WTC11 (cell line): ENCODE data around the gene ICA1. TPM values are rescaled to one million over a fixed set of nuclear protein-coding genes. Genes with fewer than 3 reads are reported as not detected.
A peak's percentile ranks its signal among the peaks of the same experiment; 100 is the strongest.

ENCODE experiments used
- ATAC-seq: fragments of 200-7000 bp; cut with Tn5 transposase; 2 replicates; pipeline ENCODE4 v1.10.0; 2021; ENCODE audit warnings: mild to moderate bottlenecking, moderate library complexity
- CTCF ChIA-PET: fragments of 300-600 bp; sonication (Branson Sonifier 250); formaldehyde crosslinking; loops from one replicate; lab custom pipeline; 2021; ENCODE audit warnings: antibody characterized with exemption; lab: Charles Lee
- POLR2A ChIA-PET: fragments of 350-600 bp; sonication (Branson Sonifier 250); formaldehyde crosslinking; loops from one replicate; lab custom pipeline; 2021; ENCODE audit warnings: antibody characterized with exemption; lab: Charles Lee
- DNase-seq: peaks from one replicate; pipeline ENCODE4 v3.0.0; 2021; ENCODE audit warnings: low spot score
- H3K27ac Mint-ChIP-seq: 2 replicates; pipeline ENCODE4 v1.8.0; 2021; ENCODE audit warnings: mixed read lengths
- H3K27me3 Mint-ChIP-seq: 2 replicates; pipeline ENCODE4 v1.8.0; 2021; ENCODE audit warnings: low read depth, mild to moderate bottlenecking, moderate library complexity, mixed read lengths
- H3K36me3 Mint-ChIP-seq: 2 replicates; pipeline ENCODE4 v1.8.0; 2021; ENCODE audit warnings: mixed read lengths
- H3K4me1 Mint-ChIP-seq: 2 replicates; pipeline ENCODE4 v1.8.0; 2022; ENCODE audit warnings: mixed read lengths
- H3K4me3 Mint-ChIP-seq: 2 replicates; pipeline ENCODE4 v1.8.0; 2021; ENCODE audit warnings: mild to moderate bottlenecking, moderate library complexity, mixed read lengths
- H3K9me3 Mint-ChIP-seq: 2 replicates; pipeline ENCODE4 v1.8.0; 2021; ENCODE audit warnings: mixed read lengths
- ATF1 ChIP-seq: sonication (generic); formaldehyde crosslinking; IDR thresholded peaks from 2 replicates; pipeline ENCODE4 v1.8.1; 2023; ENCODE audit warnings: mild to moderate bottlenecking, moderate library complexity, missing genetic modification reagents
- E2F1 ChIP-seq: sonication (generic); formaldehyde crosslinking; IDR thresholded peaks from 2 replicates; pipeline ENCODE4 v1.8.0; 2022; ENCODE audit warnings: mild to moderate bottlenecking, missing genetic modification reagents
- ERG ChIP-seq: fragments of 250-450 bp; sonication (Bioruptor Pico); IDR thresholded peaks from 2 replicates; pipeline ENCODE4 v1.8.0; 2021; ENCODE audit warnings: mild to moderate bottlenecking
- ESRRA ChIP-seq: sonication (generic); formaldehyde crosslinking; IDR thresholded peaks from 2 replicates; pipeline ENCODE4 v1.8.1; 2022; ENCODE audit warnings: mild to moderate bottlenecking, missing genetic modification reagents, borderline replicate concordance
- FOXK1 ChIP-seq: sonication (generic); formaldehyde crosslinking; IDR thresholded peaks from 2 replicates; pipeline ENCODE4 v1.8.0; 2022; ENCODE audit warnings: mild to moderate bottlenecking, moderate library complexity, missing genetic modification reagents
- HMGA2 ChIP-seq: fragments of 250-450 bp; sonication (Bioruptor Pico); IDR thresholded peaks from 2 replicates; pipeline ENCODE4 v1.4.0; 2021; ENCODE audit warnings: mild to moderate bottlenecking, moderate library complexity
- IRF2 ChIP-seq: sonication (generic); formaldehyde crosslinking; IDR thresholded peaks from 2 replicates; pipeline ENCODE4 v1.8.0; 2022; ENCODE audit warnings: low read depth, missing genetic modification reagents, borderline replicate concordance
- MLX ChIP-seq: sonication (generic); formaldehyde crosslinking; IDR thresholded peaks from 2 replicates; pipeline ENCODE4 v1.8.1; 2023; ENCODE audit warnings: mild to moderate bottlenecking, missing genetic modification reagents, moderate library complexity
- MYBL2 ChIP-seq: sonication (generic); formaldehyde crosslinking; IDR thresholded peaks from 2 replicates; pipeline ENCODE4 v1.8.1; 2023; ENCODE audit warnings: mild to moderate bottlenecking, moderate library complexity, missing genetic modification reagents
- PRRX2 ChIP-seq: fragments of 250-450 bp; sonication (Bioruptor Pico); IDR thresholded peaks from 2 replicates; pipeline ENCODE4 v1.8.0; 2021; ENCODE audit warnings: mild to moderate bottlenecking
- RORB ChIP-seq: fragments of 250-450 bp; sonication (Bioruptor Pico); IDR thresholded peaks from 2 replicates; pipeline ENCODE4 v1.9.0; 2021; ENCODE audit warnings: mild to moderate bottlenecking
- TP53 ChIP-seq: sonication (generic); formaldehyde crosslinking; IDR thresholded peaks from 2 replicates; pipeline ENCODE4 v1.8.1; 2023; ENCODE audit warnings: mild to moderate bottlenecking, missing genetic modification reagents
- ZBTB21 ChIP-seq: sonication (generic); formaldehyde crosslinking; IDR thresholded peaks from 2 replicates; pipeline ENCODE4 v1.8.1; 2023; ENCODE audit warnings: mild to moderate bottlenecking, missing genetic modification reagents, borderline replicate concordance
- ZNF219 ChIP-seq: sonication (generic); formaldehyde crosslinking; IDR thresholded peaks from 2 replicates; pipeline ENCODE4 v1.8.0; 2023; ENCODE audit warnings: missing genetic modification reagents, mild to moderate bottlenecking, borderline replicate concordance
- ZNF396 ChIP-seq: fragments of 250-450 bp; sonication (Bioruptor Pico); IDR thresholded peaks from 2 replicates; pipeline ENCODE4 v1.8.0; 2021; ENCODE audit warnings: mild to moderate bottlenecking, moderate library complexity, borderline replicate concordance
- ZNF416 ChIP-seq: fragments of 250-450 bp; sonication (Bioruptor Pico); IDR thresholded peaks from 2 replicates; pipeline ENCODE4 v1.9.0; 2021; ENCODE audit warnings: mild to moderate bottlenecking, inconsistent platforms
- ZNF671 ChIP-seq: fragments of 250-450 bp; sonication (Bioruptor Pico); IDR thresholded peaks from 2 replicates; pipeline ENCODE4 v1.8.0; 2021; ENCODE audit warnings: mild to moderate bottlenecking
- total RNA-seq: library from RNA; stranded (reverse); gene quantifications from 3 replicates; pipeline ENCODE4 v1.2.3, GENCODE V29; 2021
- TF ChIP-seq, protein P1 (sequence below): fragments of 250-450 bp; sonication (Bioruptor Pico); IDR thresholded peaks from 2 replicates; pipeline ENCODE4 v2.1.2; 2022; ENCODE audit warnings: mild to moderate bottlenecking, moderate library complexity
- TF ChIP-seq, protein P2 (sequence below): sonication (generic); formaldehyde crosslinking; IDR thresholded peaks from 2 replicates; pipeline ENCODE4 v1.8.0; 2022; ENCODE audit warnings: mild to moderate bottlenecking, missing genetic modification reagents
- TF ChIP-seq, protein P3 (sequence below): fragments of 200-600 bp; IDR thresholded peaks from 2 replicates; pipeline ENCODE4 v1.8.0; 2022; ENCODE audit warnings: antibody characterized with exemption
- TF ChIP-seq, protein P4 (sequence below): sonication (generic); formaldehyde crosslinking; IDR thresholded peaks from 2 replicates; pipeline ENCODE4 v1.8.1; 2022; ENCODE audit warnings: missing genetic modification reagents, borderline replicate concordance
- TF ChIP-seq, protein P5 (sequence below): sonication (generic); formaldehyde crosslinking; IDR thresholded peaks from 2 replicates; pipeline ENCODE4 v1.8.1; 2022; ENCODE audit warnings: low read depth, mild to moderate bottlenecking, moderate library complexity, missing genetic modification reagents, borderline replicate concordance

The ICA1 gene
- total RNA-seq, 1 experiment from 2014 or later, result 31.2 TPM

DNA sequence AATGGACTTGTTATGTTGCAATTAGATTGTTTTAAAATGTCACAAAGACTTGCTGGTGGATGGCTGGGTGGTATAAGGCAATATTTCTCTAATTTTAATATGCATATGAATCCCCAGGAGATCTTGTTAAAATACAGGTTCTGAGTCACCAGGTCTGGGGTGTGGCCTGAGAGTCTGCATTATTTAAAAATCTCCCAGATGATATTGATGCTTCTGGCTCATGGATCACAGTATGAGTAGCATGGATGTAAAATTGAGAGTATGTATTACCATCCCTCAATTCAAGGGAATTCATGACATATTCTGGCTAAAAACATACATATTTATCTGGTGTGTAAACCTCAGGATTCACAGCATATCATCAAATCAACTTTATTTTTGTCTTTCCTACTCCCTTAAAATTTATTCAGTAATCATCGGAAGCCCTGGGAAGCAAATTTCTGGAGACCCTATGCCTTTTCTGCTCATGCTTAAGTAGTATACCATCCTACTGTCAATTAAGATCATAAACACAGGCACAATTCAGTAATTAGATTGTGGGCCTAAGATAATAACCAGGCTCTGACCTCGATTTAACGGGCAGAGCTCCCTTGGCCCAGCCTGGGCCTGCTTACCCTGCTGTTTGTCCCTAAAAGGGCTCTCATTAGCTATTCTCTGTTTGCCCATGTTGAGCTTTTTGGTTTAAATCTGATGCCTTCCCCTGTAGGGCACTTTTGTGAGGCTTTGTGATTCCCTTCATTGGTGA is 29.6 kb upstream of the ICA1 start:
- Mint-ChIP-seq H3K4me1 (peaks cover 71% of the 10 kb centered on the region), H3K36me3 (no peaks in the 10 kb centered on the region), H3K27me3 (no peaks in the 10 kb centered on the region; the same call in 1 of the 2 replicates), H3K4me3 (no peak overlapping the region), H3K27ac (peak overlapping the region; percentile 8), H3K9me3 (no peaks in the 10 kb centered on the region)
- no peak for ATAC-seq
- CTCF ChIA-PET, result interaction anchor here (0.9 to 2.5 kb wide), 3 partner anchors 12 to 625 kb away, joined by 3 to 14 read pairs (median 3); no protein-coding TSS in a partner anchor
- POLR2A ChIA-PET, result no interaction called here
- no peak for DNase-seq
- TF ChIP-seq, protein P1, sequence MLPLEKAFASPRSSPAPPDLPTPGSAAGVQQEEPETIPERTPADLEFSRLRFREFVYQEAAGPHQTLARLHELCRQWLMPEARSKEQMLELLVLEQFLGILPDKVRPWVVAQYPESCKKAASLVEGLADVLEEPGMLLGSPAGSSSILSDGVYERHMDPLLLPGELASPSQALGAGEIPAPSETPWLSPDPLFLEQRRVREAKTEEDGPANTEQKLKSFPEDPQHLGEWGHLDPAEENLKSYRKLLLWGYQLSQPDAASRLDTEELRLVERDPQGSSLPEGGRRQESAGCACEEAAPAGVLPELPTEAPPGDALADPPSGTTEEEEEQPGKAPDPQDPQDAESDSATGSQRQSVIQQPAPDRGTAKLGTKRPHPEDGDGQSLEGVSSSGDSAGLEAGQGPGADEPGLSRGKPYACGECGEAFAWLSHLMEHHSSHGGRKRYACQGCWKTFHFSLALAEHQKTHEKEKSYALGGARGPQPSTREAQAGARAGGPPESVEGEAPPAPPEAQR, result no peak
- TF ChIP-seq ZNF219 (CRISPR knock-in tag) (no peak), FOXK1 (CRISPR knock-in tag) (no peak), PRRX2 (CRISPR knock-in tag) (no peak), RORB (CRISPR knock-in tag) (no peak), ZNF416 (CRISPR knock-in tag) (no peak)

DNA sequence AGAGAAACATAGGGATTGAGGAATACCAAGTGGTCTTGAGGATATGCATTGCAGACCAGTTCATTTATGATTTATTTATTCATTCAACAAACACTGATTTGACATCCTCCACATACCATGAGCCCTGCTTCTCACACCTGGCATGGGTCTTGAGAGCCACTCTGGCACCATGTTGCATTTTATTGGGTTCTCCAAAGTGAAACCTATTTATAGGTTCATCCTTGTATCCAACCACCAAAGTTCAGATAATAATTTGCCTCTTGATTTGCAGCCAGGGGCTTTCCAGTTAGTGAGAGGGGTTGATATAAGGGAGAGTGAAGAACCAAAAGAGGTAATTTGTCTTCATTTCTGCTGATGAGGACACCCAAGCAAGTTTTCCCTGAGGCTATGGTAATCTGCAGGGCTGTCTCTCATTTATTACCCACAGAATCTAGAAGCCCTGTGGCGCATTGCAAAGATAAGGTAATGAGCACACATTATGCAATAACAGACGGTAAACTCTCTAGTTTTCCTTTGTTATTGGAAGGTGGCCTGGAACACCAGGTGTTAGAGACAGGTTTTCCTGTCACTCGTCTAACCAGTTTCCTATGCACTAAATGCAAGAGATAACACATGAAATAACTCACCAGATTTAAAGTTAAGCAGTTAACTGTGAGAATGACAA is 28.8 kb upstream of the ICA1 start:
- DNase-seq, result no peak
- ChIA-PET CTCF (interaction anchor here (1.7 to 2.5 kb wide), 2 partner anchors 11 to 13 kb away, joined by 3 to 14 read pairs; no protein-coding TSS in a partner anchor), POLR2A (no interaction called here)
- no peak overlapping the region for H3K27ac Mint-ChIP-seq
- H3K4me3 Mint-ChIP-seq, result no peak overlapping the region
- no peaks in the 10 kb centered on the region for H3K36me3 Mint-ChIP-seq
- peak; percentile 66 for ATAC-seq
- H3K9me3 Mint-ChIP-seq, result no peaks in the 10 kb centered on the region
- peaks cover 69% of the 10 kb centered on the region for H3K4me1 Mint-ChIP-seq
- H3K27me3 Mint-ChIP-seq, result no peaks in the 10 kb centered on the region; the same call in 1 of the 2 replicates
- no peak for TF ChIP-seq E2F1 (CRISPR knock-in tag)
- TF ChIP-seq ZBTB21, result no peak
- TF ChIP-seq, protein P2, sequence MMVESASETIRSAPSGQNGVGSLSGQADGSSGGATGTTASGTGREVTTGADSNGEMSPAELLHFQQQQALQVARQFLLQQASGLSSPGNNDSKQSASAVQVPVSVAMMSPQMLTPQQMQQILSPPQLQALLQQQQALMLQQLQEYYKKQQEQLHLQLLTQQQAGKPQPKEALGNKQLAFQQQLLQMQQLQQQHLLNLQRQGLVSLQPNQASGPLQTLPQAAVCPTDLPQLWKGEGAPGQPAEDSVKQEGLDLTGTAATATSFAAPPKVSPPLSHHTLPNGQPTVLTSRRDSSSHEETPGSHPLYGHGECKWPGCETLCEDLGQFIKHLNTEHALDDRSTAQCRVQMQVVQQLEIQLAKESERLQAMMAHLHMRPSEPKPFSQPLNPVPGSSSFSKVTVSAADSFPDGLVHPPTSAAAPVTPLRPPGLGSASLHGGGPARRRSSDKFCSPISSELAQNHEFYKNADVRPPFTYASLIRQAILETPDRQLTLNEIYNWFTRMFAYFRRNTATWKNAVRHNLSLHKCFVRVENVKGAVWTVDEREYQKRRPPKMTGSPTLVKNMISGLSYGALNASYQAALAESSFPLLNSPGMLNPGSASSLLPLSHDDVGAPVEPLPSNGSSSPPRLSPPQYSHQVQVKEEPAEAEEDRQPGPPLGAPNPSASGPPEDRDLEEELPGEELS (CRISPR knock-in tag), result no peak
- TF ChIP-seq ERG (CRISPR knock-in tag), result no peak
- TF ChIP-seq, protein P3, sequence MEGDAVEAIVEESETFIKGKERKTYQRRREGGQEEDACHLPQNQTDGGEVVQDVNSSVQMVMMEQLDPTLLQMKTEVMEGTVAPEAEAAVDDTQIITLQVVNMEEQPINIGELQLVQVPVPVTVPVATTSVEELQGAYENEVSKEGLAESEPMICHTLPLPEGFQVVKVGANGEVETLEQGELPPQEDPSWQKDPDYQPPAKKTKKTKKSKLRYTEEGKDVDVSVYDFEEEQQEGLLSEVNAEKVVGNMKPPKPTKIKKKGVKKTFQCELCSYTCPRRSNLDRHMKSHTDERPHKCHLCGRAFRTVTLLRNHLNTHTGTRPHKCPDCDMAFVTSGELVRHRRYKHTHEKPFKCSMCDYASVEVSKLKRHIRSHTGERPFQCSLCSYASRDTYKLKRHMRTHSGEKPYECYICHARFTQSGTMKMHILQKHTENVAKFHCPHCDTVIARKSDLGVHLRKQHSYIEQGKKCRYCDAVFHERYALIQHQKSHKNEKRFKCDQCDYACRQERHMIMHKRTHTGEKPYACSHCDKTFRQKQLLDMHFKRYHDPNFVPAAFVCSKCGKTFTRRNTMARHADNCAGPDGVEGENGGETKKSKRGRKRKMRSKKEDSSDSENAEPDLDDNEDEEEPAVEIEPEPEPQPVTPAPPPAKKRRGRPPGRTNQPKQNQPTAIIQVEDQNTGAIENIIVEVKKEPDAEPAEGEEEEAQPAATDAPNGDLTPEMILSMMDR, result no peak
- TF ChIP-seq TP53, result no peak
- TF ChIP-seq ZNF671 (CRISPR knock-in tag), result no peak
- TF ChIP-seq ESRRA (CRISPR knock-in tag), result no peak
- TF ChIP-seq ZNF396 (CRISPR knock-in tag), result no peak
- TF ChIP-seq ATF1 (CRISPR knock-in tag), result no peak
- TF ChIP-seq MYBL2, result no peak
- TF ChIP-seq, protein P4, sequence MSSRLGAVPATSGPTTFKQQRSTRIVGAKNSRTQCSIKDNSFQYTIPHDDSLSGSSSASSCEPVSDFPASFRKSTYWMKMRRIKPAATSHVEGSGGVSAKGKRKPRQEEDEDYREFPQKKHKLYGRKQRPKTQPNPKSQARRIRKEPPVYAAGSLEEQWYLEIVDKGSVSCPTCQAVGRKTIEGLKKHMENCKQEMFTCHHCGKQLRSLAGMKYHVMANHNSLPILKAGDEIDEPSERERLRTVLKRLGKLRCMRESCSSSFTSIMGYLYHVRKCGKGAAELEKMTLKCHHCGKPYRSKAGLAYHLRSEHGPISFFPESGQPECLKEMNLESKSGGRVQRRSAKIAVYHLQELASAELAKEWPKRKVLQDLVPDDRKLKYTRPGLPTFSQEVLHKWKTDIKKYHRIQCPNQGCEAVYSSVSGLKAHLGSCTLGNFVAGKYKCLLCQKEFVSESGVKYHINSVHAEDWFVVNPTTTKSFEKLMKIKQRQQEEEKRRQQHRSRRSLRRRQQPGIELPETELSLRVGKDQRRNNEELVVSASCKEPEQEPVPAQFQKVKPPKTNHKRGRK (CRISPR knock-in tag), result no peak
- TF ChIP-seq HMGA2 (CRISPR knock-in tag), result no peak
- TF ChIP-seq MLX, result no peak
- TF ChIP-seq, protein P5, sequence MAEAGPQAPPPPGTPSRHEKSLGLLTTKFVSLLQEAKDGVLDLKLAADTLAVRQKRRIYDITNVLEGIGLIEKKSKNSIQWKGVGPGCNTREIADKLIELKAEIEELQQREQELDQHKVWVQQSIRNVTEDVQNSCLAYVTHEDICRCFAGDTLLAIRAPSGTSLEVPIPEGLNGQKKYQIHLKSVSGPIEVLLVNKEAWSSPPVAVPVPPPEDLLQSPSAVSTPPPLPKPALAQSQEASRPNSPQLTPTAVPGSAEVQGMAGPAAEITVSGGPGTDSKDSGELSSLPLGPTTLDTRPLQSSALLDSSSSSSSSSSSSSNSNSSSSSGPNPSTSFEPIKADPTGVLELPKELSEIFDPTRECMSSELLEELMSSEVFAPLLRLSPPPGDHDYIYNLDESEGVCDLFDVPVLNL (CRISPR knock-in tag), result no peak
- TF ChIP-seq IRF2, result no peak
